Measurements from ENCODE around the gene PON3.

DNA sequence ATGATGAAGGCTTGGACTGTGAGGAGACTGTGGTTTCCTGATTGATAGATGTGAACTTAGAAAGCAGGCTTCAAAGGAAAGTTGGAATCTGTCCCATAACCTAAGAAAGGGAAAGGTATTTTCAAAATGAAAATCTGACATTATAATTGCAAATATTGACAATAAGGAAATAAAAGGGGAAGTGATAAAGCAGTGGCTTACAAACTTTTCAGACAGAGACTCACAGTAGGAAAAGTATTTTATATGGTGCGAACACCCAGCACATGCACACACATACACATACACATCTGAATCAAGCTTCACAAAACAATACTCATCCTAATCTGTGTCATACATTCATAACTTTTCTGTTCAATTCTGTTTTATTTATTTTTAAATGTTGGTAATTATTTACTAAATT lies 76.6 kb downstream of the PON3 start:
- TF ChIP-seq CTCF (conservative IDR thresholded peaks at IDR 0.05; ENCODE audit: low read depth, low read length) (no peak), NFE2L2 (IDR thresholded peaks at IDR 0.05; ENCODE audit: low read depth, low read length) (no peak), MAFK (IDR thresholded peaks at IDR 0.05; ENCODE audit: low read depth, low read length) (no peak), POLR2A (IDR thresholded peaks at IDR 0.05; ENCODE audit: low read depth, low read length) (no peak), RFX5 (IDR thresholded peaks at IDR 0.05; ENCODE audit: low read depth, low read length) (no peak), CEBPB (IDR thresholded peaks at IDR 0.05; ENCODE audit: low read depth, low read length) (no peak)

Measured in IMR-90 (cell line).